T-helper 1 cell treated with Interleukin-12 subunit alpha and Interleukin-12 subunit beta and Interleukin-4 antibody, amounts not matched to agents 30 ng/mL and 1 ng/mL, for 36 hours (primary cell): ENCODE results near the gene MYCN. TPM values are rescaled to one million over a fixed set of nuclear protein-coding genes. Genes with fewer than 3 reads are reported as not detected.

ENCODE experiments used
- intact Hi-C: fragments of 100-400 bp; cut with micrococcal nuclease; formaldehyde crosslinking; loops from one replicate; pipeline ENCODE4 v1.15.1; 2024
- total RNA-seq: library from RNA; stranded (reverse); gene quantifications from 2 replicates; pipeline ENCODE4 v1.2.3, GENCODE V29; 2022

Gene MYCN
- total RNA-seq, 1 donor from 2014 or later: not detected

DNA sequence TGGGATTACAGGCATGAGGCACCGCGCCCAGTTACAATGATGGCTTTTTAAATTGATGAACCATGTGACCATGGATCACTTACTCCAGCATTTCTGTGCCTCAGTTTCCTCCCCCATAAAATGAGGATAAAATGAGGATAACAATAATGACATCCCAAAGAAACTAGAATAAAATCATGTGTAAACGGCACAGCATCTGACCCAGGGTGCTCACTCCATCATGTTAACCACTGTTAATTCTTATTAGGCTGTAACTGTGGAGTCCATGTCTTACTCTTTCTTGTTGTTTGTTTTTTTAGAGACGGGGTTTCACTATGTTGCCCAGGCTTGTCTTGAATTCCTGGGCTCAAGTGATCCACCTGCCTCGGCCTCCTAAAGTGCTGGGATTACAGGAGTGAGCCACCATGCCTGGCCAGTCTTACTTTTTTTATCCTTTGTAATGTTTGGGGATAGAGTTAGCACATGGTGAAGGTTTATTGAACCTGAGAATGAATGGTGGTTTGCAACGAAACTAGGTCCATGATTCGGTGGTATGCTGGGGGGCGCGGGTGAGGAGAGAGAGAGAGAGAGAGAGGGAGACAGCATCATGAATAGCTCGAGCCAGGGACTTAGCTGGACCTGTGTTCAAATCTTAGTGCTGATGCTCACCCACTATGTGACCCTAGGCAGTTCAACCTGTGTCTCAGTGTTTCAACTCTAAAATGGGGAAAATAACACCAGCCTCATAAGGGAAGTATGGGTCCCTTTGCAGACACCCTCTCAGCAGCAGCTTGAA lies 52.3 kb downstream of the MYCN start:
- intact Hi-C loops: no loop called here

DNA sequence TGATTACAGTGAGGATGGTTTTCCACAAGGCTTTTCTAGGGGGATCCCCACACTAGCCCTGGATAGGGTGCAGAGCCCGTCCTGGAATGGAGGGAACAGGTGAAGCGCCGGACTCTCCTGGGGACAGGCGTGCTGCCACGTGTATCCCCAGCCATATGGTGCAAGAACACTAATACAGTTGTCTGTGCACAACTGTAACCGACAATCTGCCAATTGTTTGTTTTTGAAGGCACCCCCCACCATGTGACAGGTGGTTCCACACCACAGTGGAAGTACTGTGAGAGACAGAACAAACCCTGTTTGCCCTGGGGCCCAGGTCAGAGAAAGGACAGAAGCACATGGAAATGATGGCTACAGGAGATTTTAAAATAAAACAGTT lies 52.9 kb downstream of the MYCN start:
- intact Hi-C loops: no loop called here

DNA sequence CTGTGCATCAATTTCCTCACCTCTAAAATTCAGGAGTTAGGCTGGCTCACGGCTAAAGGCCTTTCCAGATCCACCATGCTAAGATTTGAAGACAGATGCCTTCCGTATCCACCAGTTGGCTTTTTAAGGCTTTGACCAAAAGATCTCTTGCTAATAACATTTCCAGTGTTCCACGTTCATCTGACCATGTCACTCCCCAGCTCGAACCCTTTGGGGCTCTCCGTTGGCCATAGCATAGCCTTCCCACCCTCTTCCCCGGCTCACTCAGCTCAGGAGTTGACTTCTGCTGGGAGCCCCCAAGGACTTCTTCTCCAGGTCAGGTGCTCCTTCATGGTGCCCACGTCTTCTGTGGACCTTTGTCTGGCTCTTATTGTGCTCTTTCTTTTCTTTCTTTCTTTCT lies 53.3 kb downstream of the MYCN start:
- intact Hi-C loops: no loop called here

DNA sequence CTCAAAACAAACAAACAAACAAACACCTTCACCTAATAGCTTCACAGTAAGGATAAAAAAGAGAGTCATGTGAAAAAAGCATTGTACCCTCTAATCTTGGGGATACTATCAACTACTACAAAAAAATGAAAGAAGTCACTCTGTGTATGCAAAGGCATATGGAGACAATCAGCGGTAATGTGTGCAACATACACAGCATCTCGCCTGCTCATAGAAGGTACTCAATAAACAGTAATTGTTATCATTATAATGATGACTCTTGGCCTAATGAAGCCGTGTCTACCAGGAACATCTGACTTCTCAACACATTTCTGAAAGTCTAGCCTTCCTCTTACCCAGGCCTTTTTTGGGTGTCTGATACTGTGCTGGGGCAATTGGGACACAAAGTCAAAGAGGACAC lies 55.3 kb downstream of the MYCN start:
- intact Hi-C loops: no loop called here
